HG03378 (cell line): Measurements from ENCODE around the gene FOXI2.

Experiments
- ATAC-seq: cut with Tn5 transposase; IDR thresholded peaks from one replicate; pipeline ENCODE4 v1.9.1; 2021; ENCODE audit warnings: mild to moderate bottlenecking, moderate library complexity; ENCODE audit not compliant: unreplicated experiment

The FOXI2 gene

DNA sequence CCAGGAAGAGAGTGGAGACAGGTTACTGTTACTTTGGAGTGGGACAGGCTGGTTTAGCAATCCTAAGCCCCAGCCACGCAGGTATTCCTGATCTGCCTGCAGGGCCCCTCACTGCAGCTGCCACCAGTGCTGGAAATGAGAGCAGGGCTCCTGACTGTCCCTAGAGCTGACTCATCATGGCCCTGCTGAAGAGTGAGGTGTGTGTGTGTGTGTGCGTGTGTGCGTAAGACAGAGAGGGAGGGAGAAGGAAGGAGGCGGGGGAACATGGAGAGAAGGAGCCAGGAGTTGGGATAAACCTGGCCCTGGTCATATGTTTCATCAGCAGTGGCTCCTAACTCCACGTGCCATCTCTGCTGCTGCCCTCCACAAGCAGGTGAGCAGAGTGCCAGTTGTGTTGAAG lies 3.6 kb downstream of the FOXI2 start:
- no peak for ATAC-seq

DNA sequence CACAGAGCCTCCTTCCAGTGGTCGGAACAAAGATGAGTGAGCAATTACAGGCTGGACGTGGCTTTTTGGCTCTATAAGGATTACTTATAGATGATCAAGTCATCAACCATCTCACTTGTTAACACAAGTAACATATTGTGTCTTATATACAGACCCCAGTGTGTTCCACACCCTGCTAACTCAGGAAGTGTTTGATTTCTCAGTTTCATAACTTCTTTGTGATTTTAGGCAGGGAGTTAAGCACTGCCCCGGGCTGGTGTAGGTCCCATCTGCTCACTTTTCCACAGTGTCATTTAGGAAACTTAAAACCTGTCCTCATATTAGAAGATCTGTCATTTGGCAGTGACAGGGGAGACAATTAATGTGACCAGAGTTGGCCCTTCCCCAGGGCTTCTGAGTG lies 6.2 kb downstream of the FOXI2 start:
- no peak for ATAC-seq

DNA sequence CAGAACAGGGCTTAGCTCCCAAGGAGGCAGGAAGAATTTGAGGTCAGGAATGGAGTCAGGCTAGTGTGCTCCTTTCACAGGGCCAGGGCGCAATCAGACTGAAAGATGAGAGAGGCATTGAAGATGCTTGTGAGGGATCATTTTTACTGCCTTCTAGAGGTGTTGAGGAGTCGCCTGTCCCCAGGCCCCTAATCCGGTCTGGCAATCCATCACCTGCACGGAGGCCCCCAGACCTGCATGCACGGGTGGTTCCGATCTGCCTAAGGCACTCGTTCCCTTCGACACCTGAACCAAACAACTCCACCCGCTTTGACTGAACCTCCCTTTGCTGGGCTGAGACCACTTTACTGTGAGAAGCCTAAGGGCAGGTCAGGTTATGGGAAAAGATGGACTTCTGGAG lies 8.0 kb downstream of the FOXI2 start:
- ATAC-seq = no peak

DNA sequence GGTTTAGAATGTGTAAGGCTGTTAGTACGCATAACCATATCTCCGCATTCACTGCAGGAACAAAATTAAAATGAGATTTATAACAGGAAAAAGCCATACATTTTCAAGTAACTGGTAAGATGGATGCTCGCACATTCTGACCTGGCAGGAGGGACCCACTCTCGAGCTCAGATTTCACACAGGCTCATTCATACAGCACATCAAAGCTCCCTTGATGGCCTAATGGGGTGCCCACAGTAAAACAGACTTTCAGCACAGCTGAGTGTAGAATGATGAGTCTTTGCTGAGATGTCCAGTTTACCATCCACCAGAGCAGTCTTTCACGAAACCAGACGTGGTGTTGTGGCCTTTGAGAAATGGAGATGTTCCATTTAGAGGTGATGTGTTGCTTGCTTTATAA lies 8.9 kb downstream of the FOXI2 start:
- ATAC-seq = no peak

DNA sequence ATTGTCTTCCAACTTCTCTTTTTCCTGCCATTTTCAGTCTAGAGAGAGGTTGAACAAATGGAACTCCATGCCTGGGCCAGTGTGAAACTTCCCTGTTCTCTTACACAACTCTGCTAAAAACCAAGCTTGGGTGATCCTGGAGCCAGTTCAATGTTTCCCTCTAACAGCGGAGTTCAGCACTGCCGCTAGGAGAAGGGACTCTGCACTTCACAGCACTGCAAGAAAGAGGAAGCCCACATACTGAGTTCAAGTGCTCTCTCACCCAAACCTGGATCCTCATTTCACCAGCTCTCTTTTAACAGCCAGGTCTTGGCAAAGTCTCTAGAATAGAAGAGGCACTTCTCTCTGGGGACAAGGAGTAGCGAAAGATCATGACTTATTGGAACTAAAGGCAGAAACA lies 18.8 kb downstream of the FOXI2 start:
- no peak for ATAC-seq

DNA sequence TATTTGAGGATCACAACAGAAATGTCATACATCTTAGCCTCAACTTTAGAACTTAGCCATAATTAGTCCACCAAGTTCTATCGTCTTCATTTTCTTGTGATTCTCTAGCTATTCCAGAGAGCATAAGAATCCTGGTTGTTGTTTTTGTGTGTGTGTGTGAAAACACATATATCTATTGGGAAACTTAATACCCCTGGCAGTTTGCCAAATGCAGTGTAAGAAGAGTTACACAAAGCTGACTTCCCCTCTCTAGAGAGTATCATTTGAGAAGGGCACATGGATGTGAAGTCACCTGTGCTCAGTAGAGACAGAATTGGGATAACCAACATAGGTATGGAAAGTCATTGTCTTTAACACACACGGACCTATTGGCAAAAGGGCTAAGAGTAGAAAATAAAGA lies 19.3 kb downstream of the FOXI2 start:
- no peak for ATAC-seq

DNA sequence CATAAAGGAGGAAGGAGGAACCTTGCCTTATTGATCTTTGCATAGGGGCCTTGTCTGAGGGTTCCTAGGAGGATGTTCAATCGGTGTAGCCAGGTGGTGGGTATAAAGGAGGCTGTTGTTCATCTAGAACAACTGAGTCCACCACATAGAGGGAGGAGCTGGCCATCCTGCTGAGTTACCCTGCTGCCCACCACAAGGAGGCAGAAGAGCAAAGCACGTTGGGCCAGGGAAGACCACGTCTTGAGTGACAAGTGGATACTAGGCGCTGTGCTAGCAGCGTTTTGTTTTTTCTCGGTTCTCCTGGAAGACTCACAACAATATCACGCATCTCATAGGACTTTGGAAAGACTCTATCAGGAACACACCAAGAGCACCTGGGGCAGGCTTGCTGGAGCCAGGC lies 20.0 kb downstream of the FOXI2 start:
- ATAC-seq = no peak

DNA sequence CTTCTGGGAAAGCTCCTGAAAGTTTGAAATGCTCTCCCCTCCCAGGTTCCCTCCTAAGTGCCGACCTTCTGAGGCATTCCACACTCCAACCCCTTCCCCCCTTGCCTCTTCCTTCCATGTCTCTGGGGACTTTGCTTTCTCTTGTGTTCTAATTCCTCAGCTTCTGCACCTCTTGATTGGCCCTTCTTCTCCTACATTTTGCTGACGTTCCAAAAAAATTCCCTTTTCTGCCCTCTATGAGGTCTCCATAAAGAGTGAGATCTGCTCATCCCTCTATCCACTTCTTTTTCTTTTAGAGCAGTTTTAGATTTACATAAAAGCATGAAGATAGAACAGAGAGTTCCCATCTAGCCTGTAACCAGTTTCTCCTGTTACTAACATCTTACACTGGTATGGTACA lies 22.3 kb downstream of the FOXI2 start:
- ATAC-seq = no peak

DNA sequence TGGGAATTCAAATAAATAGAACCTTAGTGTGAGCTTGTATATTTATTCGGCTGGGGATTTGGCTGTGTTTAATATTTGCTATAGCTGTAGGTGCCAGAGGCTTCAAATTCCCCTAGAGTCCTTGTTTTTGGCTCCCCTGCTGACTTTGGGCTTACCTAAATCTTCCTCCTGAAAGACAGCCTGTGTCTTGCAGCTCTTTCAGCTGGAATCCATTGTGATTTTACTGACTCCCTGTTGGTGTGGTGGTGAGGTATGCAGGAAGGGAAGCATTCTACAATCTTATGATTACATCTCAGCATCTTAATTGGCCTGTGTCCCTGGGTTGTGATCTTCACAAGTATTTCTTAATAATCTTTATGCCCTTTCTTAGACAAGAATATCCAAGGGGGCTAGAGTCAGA lies 25.9 kb downstream of the FOXI2 start:
- no peak for ATAC-seq

DNA sequence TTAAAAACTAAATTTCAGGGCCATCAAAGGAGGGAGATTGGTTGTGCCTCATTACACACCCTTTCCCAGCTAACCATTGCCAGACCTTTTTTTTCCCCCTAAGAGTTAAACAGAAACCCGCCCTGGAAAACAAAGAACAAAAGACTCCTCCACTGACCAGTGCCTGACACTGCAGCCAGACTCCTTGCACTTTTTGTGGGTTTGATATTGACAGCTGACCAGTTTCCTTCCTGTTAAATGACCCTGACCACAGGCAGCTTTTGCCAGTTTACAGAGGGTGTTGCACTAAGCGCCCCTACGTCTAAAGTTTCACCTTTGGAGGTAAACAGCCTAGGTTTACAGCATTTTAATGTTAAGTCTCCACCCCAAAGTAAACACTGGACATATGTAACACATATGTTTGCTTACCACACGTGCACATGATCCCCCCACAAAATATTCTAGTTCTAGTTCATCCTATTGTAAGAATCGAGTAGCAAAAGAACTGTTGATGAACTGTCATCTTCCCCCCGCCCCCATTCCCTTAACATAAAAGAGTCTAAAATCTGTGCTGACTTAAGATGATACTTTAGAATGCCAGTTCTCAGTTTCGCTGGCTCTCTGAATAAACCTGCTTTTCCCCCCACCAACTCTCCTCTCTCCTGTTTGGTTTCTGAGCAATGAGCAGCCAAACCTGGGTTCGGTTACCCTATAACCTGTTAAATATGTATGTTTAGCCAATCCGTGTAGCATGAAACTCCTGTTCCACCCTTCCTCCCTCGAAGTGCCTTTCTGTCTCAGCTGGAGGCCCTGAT lies 38.0 kb downstream of the FOXI2 start:
- no peak for ATAC-seq

DNA sequence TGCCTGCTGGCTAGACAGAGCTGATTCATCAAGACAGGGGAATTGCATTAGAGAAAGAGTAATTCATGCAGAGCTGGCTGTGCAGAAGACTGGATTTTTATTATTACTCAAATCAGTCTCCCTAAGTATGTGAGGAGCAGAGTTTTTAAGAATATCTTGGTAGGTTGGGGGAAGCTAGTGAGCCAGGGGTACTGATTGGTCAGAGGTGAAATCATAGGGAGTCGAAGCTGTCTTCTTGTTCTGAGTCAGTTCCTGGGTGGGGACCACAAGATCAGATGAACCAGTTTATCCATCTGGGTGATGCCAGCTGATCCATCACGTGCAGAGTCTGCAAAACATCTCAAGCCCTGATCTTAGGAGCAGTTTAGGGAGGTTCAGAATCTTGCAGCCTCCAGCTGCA lies 39.8 kb downstream of the FOXI2 start:
- ATAC-seq = no peak

DNA sequence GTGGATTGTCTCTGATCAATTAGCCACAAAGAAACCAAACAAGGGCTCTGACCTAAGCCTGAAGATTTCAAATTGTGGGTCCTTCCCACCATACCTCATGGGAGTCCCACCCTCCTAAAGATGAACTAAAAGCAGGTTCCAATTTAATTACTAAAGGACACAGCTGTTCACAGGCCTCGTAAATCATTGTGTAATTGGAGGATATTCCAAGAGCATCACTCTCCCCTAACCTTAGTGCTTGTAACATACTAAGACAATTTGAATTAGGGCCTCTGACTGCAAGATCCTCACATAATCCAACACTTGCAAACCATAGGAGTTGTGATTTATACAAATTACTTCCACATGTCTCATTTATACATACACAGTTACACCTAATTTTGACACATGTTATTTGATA lies 44.4 kb downstream of the FOXI2 start:
- ATAC-seq = no peak

DNA sequence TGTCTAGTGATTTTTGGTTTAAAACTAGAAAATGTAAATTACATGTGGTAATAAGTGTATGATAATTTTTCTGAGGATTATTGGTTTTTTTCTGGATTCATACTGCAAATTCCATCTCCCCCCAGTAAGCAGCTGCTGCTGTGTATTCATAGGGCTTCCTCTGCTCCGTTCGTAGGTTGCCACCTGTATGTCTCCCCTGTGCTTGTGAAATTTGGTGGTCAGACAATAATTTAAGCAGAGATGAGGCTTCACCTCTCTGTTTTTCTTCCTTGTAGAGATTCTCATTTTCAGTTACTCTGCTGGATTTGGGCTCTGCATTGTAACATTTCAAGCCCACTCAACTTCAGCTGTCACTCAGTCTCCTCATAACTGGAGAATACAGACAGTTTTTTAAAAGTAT lies 50.9 kb downstream of the FOXI2 start:
- ATAC-seq = no peak

DNA sequence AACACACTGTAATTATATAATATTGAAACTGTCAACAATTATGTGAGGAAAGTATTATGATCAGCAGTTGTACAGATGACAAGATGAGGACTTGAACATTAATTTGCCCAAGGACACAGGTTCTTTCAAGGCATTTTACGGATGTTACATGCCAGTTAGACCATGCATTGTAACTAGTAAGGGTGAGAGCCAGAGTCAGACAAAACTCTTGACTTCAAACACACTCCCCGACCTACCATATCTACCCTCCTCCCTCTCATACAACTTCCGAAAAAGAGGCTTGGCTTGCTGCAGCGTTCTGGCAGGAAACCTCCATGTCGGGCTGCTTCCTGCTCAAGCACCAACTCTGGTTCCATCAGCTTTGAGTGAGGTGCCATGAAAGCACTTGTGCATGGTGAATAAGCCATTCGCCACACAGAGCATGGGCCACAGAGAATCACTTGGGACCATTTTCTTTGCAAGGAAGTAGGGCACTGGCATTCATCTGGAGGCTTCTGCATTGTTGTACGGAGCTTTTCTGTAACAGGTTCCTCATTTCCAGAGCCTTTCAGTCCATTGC lies 53.2 kb downstream of the FOXI2 start:
- ATAC-seq = no peak
